Measurements from ENCODE around the gene NUDC. TPM values are rescaled to one million over a fixed set of nuclear protein-coding genes. Genes with fewer than 3 reads are reported as not detected.

NUDC gene
- total and polyA plus RNA-seq, 12 donors, result 63.3 to 257 (median 97.7) TPM

GRCh38 chr1:26957306-26957705, 35.8 kb downstream of the NUDC start:
- intact Hi-C loops (cut with DNase I), result no loop called here

GRCh38 chr1:26959270-26959669, 37.7 kb downstream of the NUDC start:
- Histone ChIP-seq H3K27me3 (peaks cover 10% of the 10 kb centered on the region), H3K4me3 (peak overlapping the region in 2 of 4 donors; percentile 40 to 60), H3K4me1 (replicated peaks in 1 of 2) (peaks cover 10 to 12% of the 10 kb centered on the region in 2 donors), H3K9me3 (replicated peaks in 1 of 3) (no peaks in the 10 kb centered on the region), H3K27ac (no peak overlapping the region), H3K36me3 (replicated peaks in 1 of 2) (no peaks in the 10 kb centered on the region)
- intact Hi-C loops (cut with DNase I), result no loop called here
- no peak for TF ChIP-seq POLR2A (IDR thresholded peaks at IDR 0.05)
- WGBS, 4 donors, result 33 to 44% (median 35%) methylated on average over 13 of the region's 13 CpGs
- no peak for DNase-seq

More at GRCh38 chr1:26957306-26957705, 35.8 kb downstream of the NUDC start:
- H3K4me1 ChIP-seq (replicated peaks in 1 of 2), result peaks cover 10 to 12% of the 10 kb centered on the region in 2 donors
- H3K9me3 ChIP-seq (replicated peaks in 1 of 3), result no peaks in the 10 kb centered on the region
- no peaks in the 10 kb centered on the region for H3K36me3 ChIP-seq (replicated peaks in 1 of 2)
- H3K27ac ChIP-seq, result no peak overlapping the region
- 84 to 90% (median 86%) methylated on average over 3 of the region's 3 CpGs for WGBS, 4 donors
- no peak for TF ChIP-seq POLR2A (IDR thresholded peaks at IDR 0.05)
- TF ChIP-seq, protein P1, sequence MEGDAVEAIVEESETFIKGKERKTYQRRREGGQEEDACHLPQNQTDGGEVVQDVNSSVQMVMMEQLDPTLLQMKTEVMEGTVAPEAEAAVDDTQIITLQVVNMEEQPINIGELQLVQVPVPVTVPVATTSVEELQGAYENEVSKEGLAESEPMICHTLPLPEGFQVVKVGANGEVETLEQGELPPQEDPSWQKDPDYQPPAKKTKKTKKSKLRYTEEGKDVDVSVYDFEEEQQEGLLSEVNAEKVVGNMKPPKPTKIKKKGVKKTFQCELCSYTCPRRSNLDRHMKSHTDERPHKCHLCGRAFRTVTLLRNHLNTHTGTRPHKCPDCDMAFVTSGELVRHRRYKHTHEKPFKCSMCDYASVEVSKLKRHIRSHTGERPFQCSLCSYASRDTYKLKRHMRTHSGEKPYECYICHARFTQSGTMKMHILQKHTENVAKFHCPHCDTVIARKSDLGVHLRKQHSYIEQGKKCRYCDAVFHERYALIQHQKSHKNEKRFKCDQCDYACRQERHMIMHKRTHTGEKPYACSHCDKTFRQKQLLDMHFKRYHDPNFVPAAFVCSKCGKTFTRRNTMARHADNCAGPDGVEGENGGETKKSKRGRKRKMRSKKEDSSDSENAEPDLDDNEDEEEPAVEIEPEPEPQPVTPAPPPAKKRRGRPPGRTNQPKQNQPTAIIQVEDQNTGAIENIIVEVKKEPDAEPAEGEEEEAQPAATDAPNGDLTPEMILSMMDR (IDR thresholded peaks at IDR 0.05), result no peak
- peaks cover 10% of the 10 kb centered on the region for H3K27me3 ChIP-seq
- no peak for DNase-seq
- H3K4me3 ChIP-seq, result no peak overlapping the region

GRCh38 chr1:26959722-26960624, 38.4 kb downstream of the NUDC start, which contains the start of gene KDF1:
Gene KDF1 (minus strand): TSS chr1:26960468. CDS start chr1:26952380, 8,088 bp downstream.
- no peak for DNase-seq
- Histone ChIP-seq H3K4me3 (peak within 1 kb of the TSS in 2 of 4 donors; percentile 40 to 60), H3K27me3 (peaks cover 10% of the 10 kb centered on the region), H3K9me3 (replicated peaks in 1 of 3) (no peaks in the 10 kb centered on the region), H3K4me1 (replicated peaks in 1 of 2) (peaks cover 10 to 12% of the 10 kb centered on the region in 2 donors), H3K27ac (no peak within 1 kb of the TSS), H3K36me3 (replicated peaks in 1 of 2) (no peaks in the 10 kb centered on the region)
- TF ChIP-seq, protein P1 (IDR thresholded peaks at IDR 0.05), result peak in 3 of 6 experiments; percentile 8 to 17 (median 16)
- no peak for TF ChIP-seq POLR2A (IDR thresholded peaks at IDR 0.05)
- 0 to 14% (median 1%) methylated on average over 5 to 86 of the region's 86 CpGs for WGBS, 4 donors
- intact Hi-C loops (cut with DNase I), result no loop called here

DNA sequence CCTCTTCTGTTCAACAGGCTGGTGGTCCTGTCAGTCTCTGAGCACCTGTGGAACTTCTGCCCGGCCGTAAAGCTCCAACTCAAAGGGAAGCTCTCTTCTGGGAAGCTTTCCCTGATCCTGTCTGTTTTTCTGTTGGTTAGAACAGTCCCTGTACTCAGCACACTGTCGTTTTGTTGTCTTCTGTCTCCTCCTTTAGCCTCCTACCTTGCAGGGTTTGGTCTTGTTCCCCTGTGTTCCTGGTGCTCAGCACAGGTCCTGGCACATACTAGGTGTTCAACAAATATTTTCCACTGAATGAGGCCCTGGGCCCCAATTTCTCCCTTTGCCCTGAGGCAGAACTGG, 39.1 kb downstream of the NUDC start:
- peak overlapping the region in 1 of 4 donors; percentile 60 for H3K4me3 ChIP-seq
- WGBS, 4 donors, result 25 to 36% (median 30%) methylated on average over 3 of the region's 3 CpGs
- no peaks in the 10 kb centered on the region for H3K36me3 ChIP-seq (replicated peaks in 1 of 2)
- no peaks in the 10 kb centered on the region for H3K9me3 ChIP-seq (replicated peaks in 1 of 3)
- DNase-seq, result no peak
- peaks cover 10% of the 10 kb centered on the region for H3K27me3 ChIP-seq
- peaks cover 10 to 12% of the 10 kb centered on the region in 2 donors for H3K4me1 ChIP-seq (replicated peaks in 1 of 2)
- TF ChIP-seq POLR2A (IDR thresholded peaks at IDR 0.05), result no peak
- TF ChIP-seq, protein P1 (IDR thresholded peaks at IDR 0.05), result no peak
- H3K27ac ChIP-seq, result no peak overlapping the region
- intact Hi-C loops (cut with DNase I), result no loop called here

All from adrenal gland (tissue), 12 donors.